D721Med (cell line): ENCODE data around the gene SPSB1.

Experiments
- DNase-seq: peaks from one replicate; pipeline ENCODE4 v3.0.0; 2011; ENCODE audit warnings: low spot score; ENCODE audit not compliant: insufficient read length
- FAIRE-seq: peaks from 2 replicates; lab custom pipeline; 2011; peaks lifted over from hg19 to GRCh38; lab: Jason Lieb, UNC
- CTCF ChIP-seq: IDR thresholded peaks from 2 replicates; pipeline ENCODE4 v1.5.1; 2012; ENCODE audit warnings: mild to moderate bottlenecking, control low read depth; ENCODE audit not compliant: insufficient read depth; ENCODE audit errors: missing control alignments

Gene SPSB1

GRCh38 chr1:9413071-9413876 is 120.6 kb downstream of the SPSB1 start:
- no peak for FAIRE-seq
- TF ChIP-seq CTCF, result no peak
- DNase-seq, result no peak

DNA sequence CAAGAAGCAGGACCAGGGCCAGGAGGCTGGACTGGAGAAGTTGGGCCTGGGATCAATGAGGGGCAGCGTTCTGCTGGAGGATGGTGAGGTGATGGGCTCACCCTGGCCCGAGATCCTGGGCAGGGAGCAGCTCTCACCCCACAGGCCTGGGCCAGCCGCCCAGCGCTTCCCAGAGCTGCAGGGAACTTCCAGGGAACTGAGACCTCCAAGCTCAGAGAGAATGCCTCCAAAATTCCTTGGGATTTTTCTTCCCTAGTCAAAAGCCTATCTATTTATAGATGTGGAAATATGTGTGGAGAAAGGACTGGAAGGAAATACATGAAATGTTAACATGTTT is 121.2 kb downstream of the SPSB1 start:
- no peak for FAIRE-seq
- DNase-seq, result no peak
- no peak for TF ChIP-seq CTCF

DNA sequence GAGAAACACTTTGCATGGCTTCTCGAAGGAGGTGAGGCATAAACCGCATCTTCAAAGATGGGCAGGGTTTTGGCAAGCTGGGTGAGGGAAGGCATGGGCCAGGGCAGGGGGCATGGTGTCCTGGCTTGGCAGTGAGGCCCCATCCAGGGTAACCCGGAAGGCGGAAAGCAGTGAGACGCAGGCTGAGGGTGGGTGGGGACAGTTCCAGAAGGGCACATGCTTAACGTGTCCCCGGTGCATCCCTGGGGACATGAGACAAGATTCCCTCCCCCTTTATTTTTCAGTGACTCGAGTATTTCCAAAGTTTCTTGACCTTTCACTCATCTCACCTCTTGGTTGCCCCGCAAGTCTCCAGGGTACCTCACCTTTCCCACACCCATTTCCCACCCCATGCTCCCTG is 123.8 kb downstream of the SPSB1 start:
- FAIRE-seq, result no peak
- no peak for TF ChIP-seq CTCF
- DNase-seq, result no peak

- DNase-seq (no peak), FAIRE-seq (no peak)
- no peak for TF ChIP-seq CTCF
Measured at GRCh38 chr1:9416918-9417500, 124.3 kb downstream of the SPSB1 start.

DNA sequence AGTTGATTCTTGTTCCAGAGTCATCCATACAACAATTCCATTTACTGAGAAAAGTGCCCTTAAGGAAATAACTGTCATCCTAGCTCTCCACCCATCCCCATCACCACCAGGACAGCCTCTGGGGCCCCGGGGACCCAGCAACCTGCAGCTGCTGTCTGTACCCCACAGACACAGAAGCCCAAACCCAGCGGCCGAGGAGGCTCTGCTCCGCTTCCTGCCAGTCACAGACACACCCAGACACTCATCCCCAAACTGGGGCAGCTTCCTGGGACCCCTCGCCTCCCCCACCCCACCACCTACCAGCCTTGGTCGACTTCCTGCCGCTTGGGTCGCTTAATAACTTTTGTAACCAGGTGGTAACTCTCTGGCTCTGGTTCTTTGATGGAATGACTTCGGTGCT is 125.0 kb downstream of the SPSB1 start:
- FAIRE-seq (no peak), DNase-seq (no peak)
- no peak for TF ChIP-seq CTCF

- no peak for DNase-seq
- no peak for TF ChIP-seq CTCF
- FAIRE-seq, result no peak
Measured at GRCh38 chr1:9418851-9419250, 126.2 kb downstream of the SPSB1 start.
